Measurements from ENCODE around the gene ZBTB40. TPM values are rescaled to one million over a fixed set of nuclear protein-coding genes. Genes with fewer than 3 reads are reported as not detected.

Gene ZBTB40
- total RNA-seq, 2 donors from 2014 or later = 11.2 to 20.1 TPM

GRCh38 chr1:22416555-22417454 is 34.8 kb upstream of the ZBTB40 start:
- intact Hi-C loops (cut with DNase I) = loop anchor here (2.0 to 10.0 kb wide), 2 partner anchors 282 to 310 kb away; no protein-coding TSS in a partner anchor

GRCh38 chr1:22417466-22417865 is 34.2 kb upstream of the ZBTB40 start:
- ATAC-seq (no peak), DNase-seq (no peak)
- intact Hi-C loops (cut with DNase I) = loop anchor here (2.0 to 10.0 kb wide), 2 partner anchors 283 to 311 kb away; no protein-coding TSS in a partner anchor
- no peaks in the 10 kb centered on the region for H3K27me3 ChIP-seq
- no peaks in the 10 kb centered on the region for H3K9me3 ChIP-seq
- no peak for TF ChIP-seq CTCF (IDR thresholded peaks at IDR 0.05)
- TF ChIP-seq POLR2A (IDR thresholded peaks at IDR 0.05) = no peak
- 79% methylated on average over 8 to 12 of the region's 12 CpGs for WGBS, 2 donors
- H3K36me3 ChIP-seq (replicated peaks in 1 of 2; ENCODE audit: insufficient read depth in 1 of 2, low read depth in 2 of 2) = no peaks in the 10 kb centered on the region
- H3K4me1 ChIP-seq = peaks cover 45% of the 10 kb centered on the region
- no peak overlapping the region for H3K27ac ChIP-seq
- no peak overlapping the region for H3K4me3 ChIP-seq

More at GRCh38 chr1:22416555-22417454, 34.8 kb upstream of the ZBTB40 start:
- DNase-seq (peak; percentile 80 to 88 (median 84)), ATAC-seq (peak; percentile 43)
- 15 to 25% methylated on average over 6 to 13 of the region's 13 CpGs for WGBS, 2 donors
- peak; percentile 92 to 98 (median 96) for TF ChIP-seq CTCF (IDR thresholded peaks at IDR 0.05)
- no peak for TF ChIP-seq POLR2A (IDR thresholded peaks at IDR 0.05)
- H3K27me3 ChIP-seq = no peaks in the 10 kb centered on the region
- H3K9me3 ChIP-seq = no peaks in the 10 kb centered on the region
- H3K4me1 ChIP-seq = peaks cover 52% of the 10 kb centered on the region
- no peaks in the 10 kb centered on the region for H3K36me3 ChIP-seq (replicated peaks in 1 of 2; ENCODE audit: insufficient read depth in 1 of 2, low read depth in 2 of 2)
- H3K4me3 ChIP-seq = no peak overlapping the region
- H3K27ac ChIP-seq = peak overlapping the region in 1 of 4 donors; percentile 10

GRCh38 chr1:22418312-22418711 is 33.3 kb upstream of the ZBTB40 start:
- Histone ChIP-seq H3K36me3 (replicated peaks in 1 of 2; ENCODE audit: insufficient read depth in 1 of 2, low read depth in 2 of 2) (no peaks in the 10 kb centered on the region), H3K4me3 (no peak overlapping the region), H3K4me1 (peaks cover 37% of the 10 kb centered on the region), H3K27ac (no peak overlapping the region), H3K27me3 (no peaks in the 10 kb centered on the region), H3K9me3 (no peaks in the 10 kb centered on the region)
- DNase-seq = no peak
- intact Hi-C loops (cut with DNase I) = loop anchor here (10.0 kb wide), 1 partner anchor 284 kb away; no protein-coding TSS in a partner anchor
- TF ChIP-seq CTCF (IDR thresholded peaks at IDR 0.05) (no peak), POLR2A (IDR thresholded peaks at IDR 0.05) (no peak)
- WGBS, 2 donors = 32 to 57% methylated on average over 4 of the region's 4 CpGs
- ATAC-seq = no peak

- TF ChIP-seq CTCF (IDR thresholded peaks at IDR 0.05) = no peak
- TF ChIP-seq POLR2A (IDR thresholded peaks at IDR 0.05) = no peak
- Histone ChIP-seq H3K36me3 (replicated peaks in 1 of 2; ENCODE audit: insufficient read depth in 1 of 2, low read depth in 2 of 2) (no peaks in the 10 kb centered on the region), H3K27ac (no peak overlapping the region), H3K9me3 (no peaks in the 10 kb centered on the region), H3K27me3 (no peaks in the 10 kb centered on the region), H3K4me1 (peaks cover 30% of the 10 kb centered on the region), H3K4me3 (no peak overlapping the region)
- WGBS, 2 donors = 0 to 4% methylated on average over 2 of the region's 2 CpGs
- intact Hi-C loops (cut with DNase I) = loop anchor here (10.0 kb wide), 1 partner anchor 284 kb away; no protein-coding TSS in a partner anchor
- ATAC-seq = no peak
- no peak for DNase-seq
Measured at GRCh38 chr1:22418933-22419382, 32.7 kb upstream of the ZBTB40 start.
